Neural crest cell (in vitro differentiated cells): ENCODE results near the gene LMBR1L. TPM values are rescaled to one million over a fixed set of nuclear protein-coding genes. Genes with fewer than 3 reads are reported as not detected.
A peak's percentile ranks its signal among the peaks of the same experiment; 100 is the strongest.
"Not testable (repeated sequence)": the region's sequence is repeated elsewhere in the genome, so short reads cannot be mapped to it uniquely, and the experiment has no call there.

Source experiments
- DNase-seq: peaks from one replicate; pipeline ENCODE4 v3.0.0; 2021; ENCODE audit warnings: low read depth, mixed read lengths, low spot score
- H3K27ac Mint-ChIP-seq: one replicate; pipeline ENCODE4 v1.8.0; 2021; ENCODE audit warnings: mild to moderate bottlenecking, mixed read lengths; ENCODE audit not compliant: unreplicated experiment
- H3K27me3 Mint-ChIP-seq: 2 replicates; pipeline ENCODE4 v1.8.0; 2021; ENCODE audit warnings: low read depth, mild to moderate bottlenecking, mixed read lengths
- H3K36me3 Mint-ChIP-seq: 2 replicates; pipeline ENCODE4 v1.8.0; 2021; ENCODE audit warnings: low read depth, mild to moderate bottlenecking, mixed read lengths
- H3K4me1 Mint-ChIP-seq: 2 replicates; pipeline ENCODE4 v1.8.0; 2021; ENCODE audit warnings: mixed read lengths
- H3K4me3 Mint-ChIP-seq: one replicate; pipeline ENCODE4 v1.8.0; 2021; ENCODE audit warnings: mild to moderate bottlenecking, mixed read lengths
- H3K9me3 Mint-ChIP-seq: 2 replicates; pipeline ENCODE4 v1.8.0; 2021; ENCODE audit warnings: mixed read lengths
- CTCF ChIP-seq: fragments of 200-600 bp; sonication (generic); conservative IDR thresholded peaks from 2 replicates; pipeline ENCODE4 v1.5.0; 2021; ENCODE audit warnings: antibody characterized with exemption, mild to moderate bottlenecking
- total RNA-seq: library from RNA; stranded (reverse); gene quantifications from 2 replicates; pipeline ENCODE4 v1.2.1, GENCODE V29; 2021

Gene LMBR1L
- total RNA-seq, 1 donor from 2014 or later: 101 TPM

GRCh38 chr12:49064767-49065152, 45.9 kb downstream of the LMBR1L start:
- no peak for DNase-seq
- Mint-ChIP-seq H3K4me3 (peak overlapping the region; percentile 31), H3K27me3 (peaks cover 12% of the 10 kb centered on the region), H3K36me3 (no peaks in the 10 kb centered on the region), H3K4me1 (peaks cover 24% of the 10 kb centered on the region), H3K9me3 (no peaks in the 10 kb centered on the region), H3K27ac (no peak overlapping the region)
- TF ChIP-seq CTCF: no peak

DNA sequence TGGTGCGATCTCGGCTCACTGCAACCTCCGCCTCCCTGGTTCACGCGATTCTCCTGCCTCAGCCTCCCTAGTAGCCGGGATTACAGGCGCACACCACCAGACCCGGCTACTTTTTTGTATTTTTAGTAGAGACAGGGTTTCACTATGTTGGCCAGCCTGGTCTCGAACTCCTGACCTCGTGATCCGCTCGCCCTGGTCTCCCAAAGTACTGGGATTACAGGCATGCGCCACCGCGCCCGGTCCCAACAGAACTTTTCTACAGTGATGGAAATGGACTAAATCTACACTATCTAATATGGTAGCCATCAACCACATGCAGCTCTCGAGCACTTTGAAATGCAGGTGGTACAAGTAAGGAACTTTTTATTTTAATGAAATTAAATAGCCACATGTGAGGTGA, 48.7 kb downstream of the LMBR1L start:
- Mint-ChIP-seq H3K4me1 (peaks cover 36% of the 10 kb centered on the region), H3K4me3 (peak overlapping the region; percentile 97)
- not testable (repeated sequence) for H3K27ac Mint-ChIP-seq, H3K9me3 Mint-ChIP-seq, H3K36me3 Mint-ChIP-seq, DNase-seq, H3K27me3 Mint-ChIP-seq

DNA sequence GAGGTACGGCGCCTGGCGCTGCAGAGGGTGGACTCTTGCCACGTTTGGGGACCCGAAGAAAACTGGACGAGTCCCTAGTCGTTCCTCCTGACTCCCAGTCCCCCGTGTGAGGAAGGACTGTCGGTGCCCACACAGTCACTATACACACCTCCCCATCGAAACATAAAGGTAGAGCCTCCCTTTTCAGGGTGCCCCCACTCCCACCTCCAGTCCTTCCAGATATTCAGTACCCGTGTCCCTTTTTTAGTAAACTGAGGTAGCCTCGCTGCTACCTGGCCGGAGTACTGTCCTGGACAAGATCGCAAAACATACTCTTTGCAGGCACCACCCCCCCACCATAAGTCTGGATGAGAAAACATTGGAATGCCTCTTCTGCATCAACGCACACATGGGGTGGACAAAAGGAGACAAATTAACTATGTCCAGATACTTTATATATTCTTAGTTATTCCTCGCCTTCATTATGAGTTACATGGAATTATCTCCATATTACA, 49.4 kb downstream of the LMBR1L start:
- Mint-ChIP-seq H3K4me1 (peaks cover 43% of the 10 kb centered on the region), H3K27me3 (no peaks in the 10 kb centered on the region), H3K27ac (peak overlapping the region; percentile 32), H3K36me3 (no peaks in the 10 kb centered on the region), H3K9me3 (no peaks in the 10 kb centered on the region), H3K4me3 (peak overlapping the region; percentile 97)
- no peak for TF ChIP-seq CTCF
- no peak for DNase-seq

GRCh38 chr12:49060237-49061156, 50.1 kb downstream of the LMBR1L start, which contains the start of gene KMT2D:
Gene KMT2D, minus strand, starts transcription at chr12:49060794. Its CDS starts 5,470 bp downstream, at chr12:49055324.
- H3K36me3 Mint-ChIP-seq: no peaks in the 10 kb centered on the region
- no peaks in the 10 kb centered on the region for H3K27me3 Mint-ChIP-seq
- H3K9me3 Mint-ChIP-seq: no peaks in the 10 kb centered on the region
- H3K4me1 Mint-ChIP-seq: peaks cover 50% of the 10 kb centered on the region
- H3K27ac Mint-ChIP-seq: peak within 1 kb of the TSS; percentile 99
- DNase-seq: peak; percentile 91
- peak within 1 kb of the TSS; percentile 97 for H3K4me3 Mint-ChIP-seq
- TF ChIP-seq CTCF: peak; percentile 62

DNA sequence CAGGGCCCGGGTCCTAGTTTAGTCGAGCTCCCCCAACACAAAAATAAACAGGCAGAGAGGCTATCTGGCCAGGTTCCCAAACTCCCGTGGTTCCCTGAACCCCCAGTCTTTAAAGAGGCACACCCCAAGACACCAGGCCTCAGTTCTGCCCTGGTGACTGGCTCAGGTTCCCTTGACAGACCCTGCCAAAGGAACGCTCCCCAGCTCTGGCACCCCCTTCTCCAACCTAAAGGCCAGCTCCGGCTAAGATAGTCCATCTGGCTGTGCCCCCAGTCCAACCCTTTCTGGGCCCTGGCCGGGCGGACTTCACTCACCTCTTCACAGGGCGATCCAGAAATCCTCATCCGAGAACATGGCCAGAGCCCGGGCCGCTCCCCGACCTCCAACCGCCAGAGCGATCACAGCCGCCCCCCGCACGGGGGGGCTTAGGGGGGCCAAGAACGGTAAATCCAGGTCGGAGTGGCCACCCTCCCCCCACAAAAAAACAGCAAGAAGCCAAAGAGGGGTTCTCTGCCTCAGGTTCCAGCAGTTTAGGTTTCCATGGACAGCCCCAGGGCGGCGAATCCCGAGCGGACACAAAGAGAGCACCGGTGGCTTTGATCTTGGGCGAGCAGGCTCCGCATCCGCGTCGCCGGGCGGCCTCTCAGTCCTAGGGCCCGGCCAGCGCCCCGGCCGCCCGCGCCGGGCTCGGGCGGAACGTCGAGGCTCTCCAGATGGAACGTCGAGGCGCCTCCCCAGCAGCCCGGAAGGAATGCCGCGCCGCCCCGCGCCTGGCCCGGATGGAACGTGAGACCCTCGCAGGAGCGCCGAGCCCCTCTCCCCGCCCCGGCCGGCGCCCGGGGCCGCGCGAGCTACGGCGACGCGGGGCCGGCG, 51.1 kb downstream of the LMBR1L start:
- TF ChIP-seq CTCF: no peak
- H3K4me3 Mint-ChIP-seq: peak overlapping the region; percentile 79
- no peaks in the 10 kb centered on the region for H3K27me3 Mint-ChIP-seq
- peak overlapping the region; percentile 90 for H3K27ac Mint-ChIP-seq
- no peak for DNase-seq
- H3K9me3 Mint-ChIP-seq: no peaks in the 10 kb centered on the region
- H3K4me1 Mint-ChIP-seq: peaks cover 56% of the 10 kb centered on the region
- peaks cover 3% of the 10 kb centered on the region for H3K36me3 Mint-ChIP-seq
